Gastroesophageal sphincter (tissue), 3 donors: ENCODE results near the gene MRPL19.

Experiments
- CTCF ChIP-seq, 4 experiments: fragments of 200-600 bp in 2 of 4; fragments of 450-650 bp in 2 of 4; sonication (generic) in 1 of 4; IDR thresholded peaks; one replicate each; pipeline ENCODE4 v1.5.1; 2017 to 2019; ENCODE audit warnings: antibody characterized with exemption in 4 of 4, mild to moderate bottlenecking in 2 of 4, moderate library complexity in 2 of 4
- EP300 ChIP-seq: sonication (generic); formaldehyde crosslinking; IDR thresholded peaks from one replicate; pipeline ENCODE4 v1.6.1; 2017; ENCODE audit warnings: antibody characterized with exemption, mild to moderate bottlenecking
- POLR2A ChIP-seq, 2 donors: fragments of 450-650 bp; IDR thresholded peaks; one replicate each; pipeline ENCODE4 v1.6.1; 2017; ENCODE audit warnings: antibody characterized with exemption in 2 of 2, mild to moderate bottlenecking in 2 of 2, moderate library complexity in 1 of 2

GRCh38 chr2:75737961-75738360 lies 91.4 kb downstream of the MRPL19 start:
- no peak for TF ChIP-seq CTCF (IDR thresholded peaks at IDR 0.05)
- TF ChIP-seq EP300 = no peak
- no peak for TF ChIP-seq POLR2A (IDR thresholded peaks at IDR 0.05)
